Keratinocyte (primary cell): Measurements from ENCODE around the gene VASN.

Experiments
- EZH2 ChIP-seq: IDR thresholded peaks from one replicate; pipeline ENCODE4 v1.6.1; 2012; ENCODE audit warnings: inconsistent platforms, mild to moderate bottlenecking, low read length, moderate library complexity
- TF ChIP-seq, protein P1 (sequence below), 3 experiments: IDR thresholded peaks in 1 of 3; conservative IDR thresholded peaks in 1 of 3; optimal IDR thresholded peaks in 1 of 3; 2 replicates in 2 of 3; 3 replicates in 1 of 3; pipeline versions ENCODE3 to v1.5.1; 2011; ENCODE audit warnings: low read length in 3 of 3, mild to moderate bottlenecking in 3 of 3, moderate library complexity in 2 of 3, control low read depth in 1 of 3, inconsistent platforms in 1 of 3; ENCODE audit not compliant: insufficient read depth in 2 of 3; ENCODE audit errors: extremely low read depth in 1 of 3

DNA sequence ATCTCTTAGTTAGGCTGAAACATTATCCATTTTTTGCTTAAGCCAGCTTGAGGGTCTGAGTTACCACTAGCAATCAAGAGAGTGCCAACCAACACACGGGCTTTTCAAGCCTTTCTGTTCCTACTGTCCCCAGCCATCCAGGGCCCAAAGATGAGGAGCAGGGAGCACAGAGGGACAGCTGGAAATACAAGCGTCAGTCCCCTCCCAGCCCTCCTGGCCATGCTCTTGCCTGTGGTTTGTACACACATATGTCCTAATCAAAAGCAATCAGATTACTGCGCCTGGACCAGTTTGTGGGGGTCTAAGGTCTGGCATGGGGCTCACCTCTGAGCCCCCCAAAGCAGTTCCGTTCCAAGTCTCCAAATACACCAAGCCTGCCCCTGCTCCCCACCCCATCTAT is 41.2 kb downstream of the VASN start:
- TF ChIP-seq, protein P1, sequence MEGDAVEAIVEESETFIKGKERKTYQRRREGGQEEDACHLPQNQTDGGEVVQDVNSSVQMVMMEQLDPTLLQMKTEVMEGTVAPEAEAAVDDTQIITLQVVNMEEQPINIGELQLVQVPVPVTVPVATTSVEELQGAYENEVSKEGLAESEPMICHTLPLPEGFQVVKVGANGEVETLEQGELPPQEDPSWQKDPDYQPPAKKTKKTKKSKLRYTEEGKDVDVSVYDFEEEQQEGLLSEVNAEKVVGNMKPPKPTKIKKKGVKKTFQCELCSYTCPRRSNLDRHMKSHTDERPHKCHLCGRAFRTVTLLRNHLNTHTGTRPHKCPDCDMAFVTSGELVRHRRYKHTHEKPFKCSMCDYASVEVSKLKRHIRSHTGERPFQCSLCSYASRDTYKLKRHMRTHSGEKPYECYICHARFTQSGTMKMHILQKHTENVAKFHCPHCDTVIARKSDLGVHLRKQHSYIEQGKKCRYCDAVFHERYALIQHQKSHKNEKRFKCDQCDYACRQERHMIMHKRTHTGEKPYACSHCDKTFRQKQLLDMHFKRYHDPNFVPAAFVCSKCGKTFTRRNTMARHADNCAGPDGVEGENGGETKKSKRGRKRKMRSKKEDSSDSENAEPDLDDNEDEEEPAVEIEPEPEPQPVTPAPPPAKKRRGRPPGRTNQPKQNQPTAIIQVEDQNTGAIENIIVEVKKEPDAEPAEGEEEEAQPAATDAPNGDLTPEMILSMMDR (optimal IDR thresholded peaks at IDR 0.05 in 1 of 3, IDR thresholded peaks at IDR 0.05 in 1 of 3, conservative IDR thresholded peaks at IDR 0.05 in 1 of 3; ENCODE audit: extremely low read depth in 1 of 3, insufficient read depth in 2 of 3, low read length in 3 of 3) = no peak
- TF ChIP-seq EZH2 = no peak
